Fibroblast of skin of right quadriceps (primary cell): Measurements from ENCODE around the gene IGFBP5.

Experiments
- DNase-seq: peaks from one replicate; pipeline ENCODE4 v3.0.0-alpha.2; 2013

IGFBP5 gene

DNA sequence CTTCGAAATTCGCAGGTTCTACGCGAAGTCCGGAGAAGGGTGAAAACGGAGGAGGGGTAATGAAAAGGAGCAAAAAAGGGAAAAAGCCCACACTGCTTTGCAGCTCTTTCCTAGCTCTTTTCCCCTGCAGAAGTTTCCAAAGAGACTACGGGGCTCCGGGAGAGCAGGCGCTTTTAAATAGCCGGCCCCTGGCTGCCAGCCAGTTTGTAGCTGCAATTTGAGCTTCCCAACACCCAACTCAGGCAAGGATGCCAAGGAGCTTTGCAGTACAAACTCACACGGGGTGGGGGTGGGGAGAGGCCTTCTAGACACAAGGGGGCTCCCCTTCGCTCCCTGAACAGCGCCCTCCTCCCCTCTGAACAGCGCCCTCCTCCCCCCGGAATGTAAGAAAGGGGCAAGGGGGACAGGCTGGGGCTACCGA is at the start of gene IGFBP5:
Gene IGFBP5, minus strand, starts transcription at position 149 of the 421 bp plus-strand sequence. CDS start 774 bp downstream, outside the sequence.
- DNase-seq, result peak; percentile 96

DNA sequence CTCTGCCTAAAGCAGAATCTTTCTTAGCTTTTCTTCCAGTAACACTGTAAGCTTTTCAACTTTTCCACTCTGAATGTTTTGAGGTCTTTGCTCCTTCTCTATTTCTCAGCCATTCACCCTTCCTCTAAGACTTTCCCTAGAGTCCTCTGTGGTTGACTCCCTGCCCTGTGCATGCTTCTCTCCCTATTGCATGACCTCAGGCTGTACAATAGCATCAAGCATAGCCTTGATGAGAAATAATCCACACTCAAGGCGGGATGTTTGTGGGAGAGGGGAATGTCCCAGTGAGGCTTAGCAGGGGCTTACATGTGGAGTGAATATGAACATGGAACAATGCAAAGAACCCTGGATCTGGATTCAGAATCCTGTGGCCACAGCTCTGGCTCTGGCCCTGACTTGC is 48.4 kb upstream of the IGFBP5 start:
- DNase-seq, result peak; percentile 20

DNA sequence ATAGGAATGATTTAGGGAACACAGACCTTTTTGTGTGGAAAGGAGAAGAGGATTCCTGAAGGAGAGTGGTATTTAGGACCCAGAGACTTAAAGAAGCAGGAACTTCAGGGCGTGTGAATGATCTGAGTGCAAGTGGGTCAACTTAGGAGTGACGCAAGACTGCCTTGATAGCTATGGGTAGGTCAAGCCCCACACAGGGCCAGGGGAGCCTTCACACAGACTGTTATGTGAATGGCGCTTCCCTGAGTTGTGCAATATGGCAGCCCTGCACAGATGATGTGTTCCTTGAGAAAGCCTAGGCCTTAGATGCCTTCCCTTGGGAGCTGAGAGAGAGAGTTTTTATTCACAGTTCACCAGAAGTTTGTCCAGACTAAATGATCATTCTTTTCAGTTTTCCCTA is 47.1 kb upstream of the IGFBP5 start:
- no peak for DNase-seq

- DNase-seq, result no peak
Measured at GRCh38 chr2:216741223-216741593, 45.9 kb upstream of the IGFBP5 start.

DNA sequence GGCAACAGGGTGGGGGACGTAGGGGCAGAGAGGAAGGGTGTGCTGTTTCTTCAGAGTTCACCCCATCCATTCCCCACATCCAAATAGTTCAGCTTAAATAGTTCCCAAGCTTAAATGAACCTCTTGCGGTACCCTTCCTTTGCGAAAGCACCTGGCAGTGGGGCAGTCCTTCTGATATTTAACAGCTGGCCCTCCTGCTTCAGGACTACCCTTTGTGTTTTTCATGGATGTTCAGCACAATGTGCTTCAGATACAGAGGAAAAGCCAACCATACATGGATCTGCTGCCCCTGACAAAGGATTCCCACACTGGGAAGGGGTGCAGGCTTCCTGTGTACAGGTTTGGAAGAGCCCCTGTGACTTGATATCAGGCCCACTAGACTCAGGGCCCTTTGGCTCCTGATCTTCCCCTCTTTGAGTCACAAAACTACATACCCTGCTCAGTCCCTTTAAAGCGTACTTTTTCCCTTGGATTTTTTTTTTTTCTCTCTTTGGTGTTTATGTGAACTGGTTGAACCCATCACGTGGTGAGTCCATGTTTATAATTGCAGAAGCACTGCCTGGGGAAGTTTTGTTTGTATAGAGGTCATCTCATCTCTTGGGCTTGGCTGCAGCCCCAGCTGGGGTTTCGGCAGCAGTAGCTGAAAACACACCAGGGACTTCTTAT is 45.3 kb upstream of the IGFBP5 start:
- no peak for DNase-seq

GRCh38 chr2:216739035-216739434 is 43.7 kb upstream of the IGFBP5 start:
- no peak for DNase-seq

- no peak for DNase-seq
Measured at GRCh38 chr2:216737676-216738075, 42.3 kb upstream of the IGFBP5 start.

- DNase-seq, result no peak
Measured at GRCh38 chr2:216736326-216736725, 41.0 kb upstream of the IGFBP5 start.

GRCh38 chr2:216735668-216736067 is 40.3 kb upstream of the IGFBP5 start:
- DNase-seq, result no peak

DNA sequence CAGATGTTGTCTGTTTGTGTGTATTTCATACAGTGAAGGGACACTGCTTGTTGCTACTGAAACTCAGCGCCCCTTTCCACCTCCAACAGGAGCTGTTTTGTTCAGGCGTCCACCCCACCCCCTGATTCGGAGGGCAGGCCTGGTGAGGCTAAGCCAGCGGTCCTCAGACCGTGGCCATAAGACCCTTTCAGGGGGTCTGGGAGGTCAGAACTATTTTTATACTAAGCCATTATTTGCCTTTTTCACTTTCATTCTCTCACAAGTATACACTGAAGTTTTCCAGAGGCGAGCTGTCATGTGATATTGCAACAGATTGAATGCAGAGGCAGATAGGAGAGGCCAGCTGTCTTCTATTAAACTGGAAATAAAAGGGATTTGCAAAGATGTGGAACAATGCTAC is 39.7 kb upstream of the IGFBP5 start:
- DNase-seq, result peak; percentile 28

DNA sequence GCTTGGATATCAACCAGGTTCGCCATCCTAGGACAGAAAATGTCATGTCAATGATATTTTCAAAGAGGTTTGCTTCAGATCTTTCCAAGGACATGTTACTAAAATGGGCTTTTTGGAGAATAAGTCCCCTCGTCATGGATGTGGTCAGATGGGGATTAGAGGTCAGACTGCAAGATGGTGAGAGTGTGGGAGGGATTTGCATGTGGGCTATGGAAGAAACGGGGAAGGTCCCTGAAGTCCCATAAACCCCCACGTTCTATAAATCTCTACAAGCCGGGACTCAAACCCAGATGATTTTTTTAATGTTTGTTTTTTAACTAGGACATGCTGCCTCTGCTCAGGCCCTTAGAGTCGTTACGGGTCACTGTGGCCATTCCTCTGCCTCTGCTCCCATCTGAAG is 37.7 kb upstream of the IGFBP5 start:
- no peak for DNase-seq

DNA sequence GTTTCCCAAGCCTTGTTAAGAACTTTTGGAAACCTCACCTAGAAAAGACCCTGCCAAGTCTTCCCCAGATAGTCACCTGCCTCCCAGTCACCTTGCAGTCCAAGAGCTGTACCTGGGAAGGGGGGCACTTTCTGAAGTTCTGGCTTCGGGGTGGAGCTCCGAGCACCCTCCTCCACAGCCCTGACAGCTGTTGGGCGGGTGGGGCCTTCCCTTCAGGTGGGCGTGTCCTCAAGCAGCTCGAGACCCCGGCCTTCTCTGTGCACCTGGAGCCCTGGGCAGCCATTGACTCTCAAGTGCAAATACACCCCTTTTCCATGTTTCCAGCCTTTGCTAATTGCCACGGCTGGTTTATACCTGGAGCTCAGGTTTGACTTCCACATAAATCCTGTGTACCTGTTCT is 37.0 kb upstream of the IGFBP5 start:
- DNase-seq, result no peak

- DNase-seq, result no peak
Measured at GRCh38 chr2:216731465-216731864, 36.1 kb upstream of the IGFBP5 start.

DNA sequence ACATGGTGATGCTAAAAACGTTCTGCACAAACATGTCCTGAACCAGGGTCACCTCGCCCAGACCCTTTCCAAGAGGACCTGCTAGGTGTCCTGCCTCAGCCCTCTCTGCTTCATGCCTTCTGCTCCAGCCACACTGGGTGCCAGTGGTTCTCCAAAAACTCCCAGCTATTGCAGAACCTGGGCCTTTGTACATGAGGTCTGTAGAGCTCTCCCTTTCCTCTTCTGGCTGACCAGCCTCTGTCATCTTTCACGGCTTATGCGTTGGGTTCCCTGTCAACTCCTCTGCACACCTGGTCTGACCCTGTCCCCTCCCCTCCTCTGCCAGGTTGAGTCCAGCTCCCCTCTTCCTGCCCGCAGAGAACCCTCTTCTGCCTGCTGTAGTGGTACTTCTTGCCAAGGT is 35.5 kb upstream of the IGFBP5 start:
- no peak for DNase-seq

DNA sequence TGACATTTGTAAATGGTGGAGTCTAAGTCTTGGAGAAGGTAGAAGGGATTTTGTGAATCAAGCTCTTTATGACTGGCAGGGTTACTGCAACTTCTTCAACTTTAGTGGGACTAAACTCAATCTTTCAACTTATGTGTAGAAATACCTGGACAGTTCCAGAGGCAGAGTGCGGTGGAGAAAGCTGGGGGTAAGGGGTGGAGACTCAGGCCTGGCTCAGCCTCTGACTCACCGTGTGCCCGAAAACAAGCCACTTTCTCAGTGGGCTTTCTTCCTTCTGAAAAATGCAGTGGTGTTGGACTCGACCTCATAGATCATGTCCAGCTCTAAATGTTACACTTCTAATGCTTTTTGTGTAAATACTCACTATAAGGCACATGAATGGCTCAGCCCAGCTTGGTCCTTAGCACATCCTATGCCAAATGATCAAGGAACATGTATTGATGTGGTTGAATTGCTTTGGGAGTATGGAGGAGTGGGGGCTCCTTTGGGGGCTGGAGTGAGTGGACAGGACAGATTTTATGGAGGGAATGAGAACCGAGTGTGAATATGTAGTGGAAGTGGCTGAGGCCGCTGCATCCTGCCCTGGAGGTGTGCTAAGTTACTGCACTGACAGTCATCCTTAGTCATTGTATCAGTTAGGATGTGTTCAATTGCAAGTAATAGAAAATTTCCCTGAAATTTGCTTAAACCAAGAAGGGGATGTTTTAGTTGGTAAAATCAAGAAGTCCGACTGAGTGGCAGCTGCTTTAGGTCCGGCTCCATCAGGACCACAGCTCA is 32.2 kb upstream of the IGFBP5 start:
- no peak for DNase-seq

DNA sequence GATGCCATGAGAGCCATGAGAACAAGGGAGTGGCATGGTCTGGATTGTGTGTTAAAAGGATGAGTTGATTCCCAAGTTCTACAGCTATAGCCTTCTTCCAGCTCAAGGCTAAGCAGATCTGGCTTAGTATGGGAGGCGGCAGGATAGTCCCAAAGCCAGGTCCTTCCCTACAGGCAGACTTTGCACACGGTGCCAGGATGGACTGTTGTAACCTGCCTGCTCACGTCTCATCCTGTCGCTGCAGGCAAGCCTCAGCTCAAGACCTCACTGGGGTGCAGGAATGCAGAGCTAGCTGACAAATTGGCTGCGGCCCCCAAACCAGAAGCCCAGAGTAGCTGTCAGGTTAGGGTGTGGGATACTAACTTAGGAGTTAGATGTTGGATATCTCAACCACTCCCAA is 28.8 kb upstream of the IGFBP5 start:
- no peak for DNase-seq

DNA sequence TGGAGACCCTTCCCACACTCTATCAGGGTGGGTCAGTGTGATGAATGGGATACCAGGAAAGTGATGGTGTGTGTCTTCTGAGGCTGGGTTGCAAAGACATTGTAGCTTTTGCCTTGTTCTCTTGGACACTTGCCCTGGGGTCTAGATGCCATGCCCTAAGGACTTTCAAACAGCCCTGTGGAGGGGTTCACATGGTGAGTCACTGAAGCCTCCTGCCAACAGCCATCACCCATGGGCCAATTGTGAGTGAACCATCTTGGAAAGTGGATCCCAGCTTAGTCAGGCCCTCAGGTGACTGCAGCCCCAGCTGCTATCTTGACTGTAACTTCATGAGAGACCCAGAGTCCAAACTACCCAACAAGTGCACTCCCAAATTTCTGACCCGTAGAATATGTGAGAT is 25.8 kb upstream of the IGFBP5 start:
- no peak for DNase-seq

GRCh38 chr2:216720722-216721121 is 25.4 kb upstream of the IGFBP5 start:
- no peak for DNase-seq

GRCh38 chr2:216717907-216718615 is 22.7 kb upstream of the IGFBP5 start:
- no peak for DNase-seq

DNA sequence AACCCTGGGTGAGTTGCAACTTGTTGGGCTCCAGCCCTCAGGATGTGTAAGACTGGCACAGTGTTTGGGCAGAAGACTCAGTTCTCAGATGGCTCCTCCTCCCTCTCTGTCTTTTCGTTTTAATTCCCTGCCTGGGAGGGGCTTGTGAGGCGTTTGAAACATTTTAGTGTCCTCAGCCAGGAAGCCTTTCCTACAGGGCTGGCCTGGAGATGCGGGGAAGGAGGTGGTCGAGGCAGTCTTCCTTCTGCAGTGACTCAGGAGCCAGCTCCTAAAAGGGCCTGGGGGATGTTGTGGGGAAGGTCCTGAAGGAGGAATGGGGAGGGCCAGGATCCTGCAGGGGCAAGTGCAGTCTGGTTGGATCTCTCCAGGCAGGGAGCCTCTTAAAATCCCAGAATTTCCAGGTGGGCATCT is 22.1 kb upstream of the IGFBP5 start:
- peak; percentile 10 for DNase-seq

DNA sequence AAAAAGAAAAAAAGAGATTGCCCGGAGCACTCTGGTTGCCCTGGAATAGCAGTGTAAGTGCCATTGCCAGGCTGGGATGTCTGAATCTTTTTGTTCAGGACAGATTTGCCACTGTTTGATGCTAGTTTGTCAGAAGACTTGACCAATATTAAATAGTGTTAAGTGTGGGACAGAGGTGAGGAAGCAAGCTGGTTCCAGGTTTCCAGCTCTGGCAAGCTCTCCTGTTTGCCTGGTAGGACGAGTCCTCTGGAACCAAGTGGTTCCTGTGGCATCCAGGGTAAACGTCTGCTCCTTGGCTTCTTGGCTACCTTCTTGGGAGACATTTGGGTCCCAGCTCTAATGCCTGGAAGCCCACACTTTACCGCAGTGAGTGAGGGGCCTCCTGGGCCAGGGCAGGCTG is 20.8 kb upstream of the IGFBP5 start:
- no peak for DNase-seq

- DNase-seq, result no peak
Measured at GRCh38 chr2:216715402-216715974, 20.1 kb upstream of the IGFBP5 start.

- DNase-seq, result peak; percentile 80
Measured at GRCh38 chr2:216714376-216714775, 19.0 kb upstream of the IGFBP5 start.
